Panc1 (cell line): ENCODE measurements around the gene GIMAP1. TPM values are rescaled to one million over a fixed set of nuclear protein-coding genes. Genes with fewer than 3 reads are reported as not detected.

Experiments used
- ATAC-seq: fragments of 200-7000 bp; cut with Tn5 transposase; 2 replicates; pipeline ENCODE4 v1.9.1; 2020; ENCODE audit warnings: mild to moderate bottlenecking, moderate library complexity
- BruUV-seq: library from RNA; stranded (reverse); fragments of 400-500 nt; replicated peaks from 2 replicates; lab custom pipeline; 2021; lab: Mats Ljungman, UMichigan
- CTCF ChIA-PET: fragments of 300-600 bp; sonication (Branson Sonifier 250); formaldehyde crosslinking; loops from one replicate; lab custom pipeline; 2022; ENCODE audit warnings: antibody characterized with exemption; lab: Charles Lee
- POLR2A ChIA-PET: fragments of 300-600 bp; sonication (Branson Sonifier 250); formaldehyde crosslinking; loops from one replicate; lab custom pipeline; 2022; ENCODE audit warnings: antibody characterized with exemption; lab: Charles Lee
- DNase-seq: peaks from one replicate; pipeline ENCODE4 v3.0.0-alpha.2; 2010; ENCODE audit warnings: low read depth, low spot score
- H3K27ac ChIP-seq: 2 replicates; pipeline ENCODE4 v1.5.1; 2011; ENCODE audit warnings: mild to moderate bottlenecking, low read length, inconsistent platforms
- H3K27me3 ChIP-seq: fragments of 200-500 bp; sonication (Bioruptor generic); 2 replicates; pipeline ENCODE4 v1.6.0; 2014; ENCODE audit warnings: low read length, inconsistent platforms; ENCODE audit not compliant: control insufficient read depth, insufficient read depth
- H3K36me3 ChIP-seq: fragments of 200-500 bp; sonication (Bioruptor generic); 2 replicates; pipeline ENCODE4 v1.5.1; 2014; ENCODE audit warnings: inconsistent platforms, mild to moderate bottlenecking, low read length, moderate library complexity; ENCODE audit not compliant: control insufficient read depth, insufficient read depth
- H3K4me1 ChIP-seq: 2 replicates; pipeline ENCODE4 v1.5.1; 2011; ENCODE audit warnings: inconsistent platforms, mild to moderate bottlenecking, low read length, moderate library complexity; ENCODE audit not compliant: control insufficient read depth, insufficient read depth
- H3K4me3 ChIP-seq, 2 experiments: 2 replicates each; pipeline ENCODE4 v1.5.1; 2011 to 2012; ENCODE audit warnings: low read depth in 2 of 2, low read length in 2 of 2, mild to moderate bottlenecking in 2 of 2, inconsistent platforms in 1 of 2, moderate library complexity in 1 of 2
- H3K9me3 ChIP-seq: fragments of 200-500 bp; sonication (Bioruptor generic); 2 replicates; pipeline ENCODE4 v1.5.1; 2014; ENCODE audit warnings: low read depth, mild to moderate bottlenecking, inconsistent platforms, low read length, moderate library complexity; ENCODE audit not compliant: control insufficient read depth, insufficient read depth
- POLR2AphosphoS5 ChIP-seq: IDR thresholded peaks from 2 replicates; pipeline ENCODE4 v1.6.1; 2012; ENCODE audit warnings: mild to moderate bottlenecking, low read depth, low read length, moderate library complexity
- SIN3A ChIP-seq: IDR thresholded peaks from 2 replicates; pipeline ENCODE4 v1.6.1; 2012; ENCODE audit warnings: low read depth, mild to moderate bottlenecking, low read length, moderate library complexity, borderline replicate concordance; ENCODE audit not compliant: insufficient read depth
- TCF7L2 ChIP-seq: IDR thresholded peaks from 2 replicates; pipeline ENCODE4 v1.6.1; 2011; ENCODE audit warnings: mild to moderate bottlenecking, low read depth, low read length, inconsistent platforms
- in situ Hi-C: cut with HindIII; loops from 2 replicates; pipeline ENCODE4 v1.10.0; 2016; ENCODE audit warnings: low sequenced_read_pairs, low pct_unique_long_range_greater_than_20kb
- intact Hi-C: fragments of 100-400 bp; cut with micrococcal nuclease; formaldehyde crosslinking; loops from one replicate; pipeline ENCODE4 v1.10.0; 2022; ENCODE audit not compliant: unreplicated experiment
- total RNA-seq: library from RNA; stranded (reverse); gene quantifications from one replicate; pipeline ENCODE4 v1.2.1, GENCODE V29; 2021; ENCODE audit not compliant: unreplicated experiment
- TF ChIP-seq, protein P1 (sequence below): fragments of 450-650 bp; IDR thresholded peaks from 2 replicates; pipeline ENCODE4 v1.5.1; 2017; ENCODE audit warnings: mild to moderate bottlenecking
- TF ChIP-seq, protein P2 (sequence below), 2 experiments: IDR thresholded peaks; 2 replicates each; pipeline ENCODE4 v1.6.1; 2011 to 2012; ENCODE audit warnings: low read depth in 2 of 2, control low read depth in 1 of 2, low read length in 1 of 2, mild to moderate bottlenecking in 1 of 2, moderate library complexity in 1 of 2; ENCODE audit not compliant: insufficient read depth in 1 of 2

Gene GIMAP1
- total RNA-seq, 1 experiment from 2014 or later, result 0.05 TPM

DNA sequence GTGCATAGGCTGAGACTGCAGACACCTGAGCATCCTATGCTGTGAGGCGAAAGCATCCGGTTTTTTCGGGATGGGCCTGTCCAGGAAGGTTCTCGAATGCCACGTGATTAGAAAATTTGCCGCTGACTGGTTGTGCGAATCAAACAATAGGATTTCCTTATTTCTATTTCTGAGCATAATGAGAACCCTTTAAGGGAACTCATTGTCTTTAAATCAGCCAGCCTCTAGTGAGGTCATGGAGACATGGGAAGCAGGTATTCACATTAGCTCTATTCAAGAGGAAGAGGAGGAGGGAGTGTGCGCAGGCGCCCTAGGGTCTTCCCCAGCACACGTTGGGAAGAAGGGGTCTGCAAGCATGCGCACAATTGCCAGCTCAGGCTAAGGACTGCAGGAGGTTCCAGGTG, 5.6 kb downstream of the GIMAP1 start (continued):
- TF ChIP-seq SIN3A, result no peak

DNA sequence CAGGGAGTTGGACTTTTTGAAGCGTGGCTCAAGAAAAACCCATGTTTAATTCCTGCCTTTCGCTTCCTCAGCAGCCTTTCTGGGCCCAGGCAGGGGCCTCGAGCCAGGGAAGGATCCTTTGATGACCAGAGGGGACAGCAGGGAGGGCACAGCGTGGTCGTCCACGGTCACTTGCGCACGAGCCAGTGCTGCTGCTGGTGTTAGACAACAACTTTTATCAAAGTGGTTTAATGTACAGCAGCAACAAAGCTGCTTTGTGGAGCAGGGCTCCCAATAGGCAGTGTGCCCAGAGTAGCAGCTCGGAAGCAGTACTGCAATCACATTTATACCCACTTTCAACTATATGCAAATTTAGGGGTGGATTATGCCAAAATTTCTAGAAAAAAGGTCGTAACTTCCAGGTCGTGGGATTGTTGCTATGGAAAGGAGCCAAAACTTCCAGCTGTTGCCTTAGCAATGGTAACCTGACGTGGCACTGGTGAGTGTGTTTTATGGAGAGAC, 6.1 kb downstream of the GIMAP1 start:
- intact Hi-C loops, result no loop called here
- POLR2A ChIA-PET, result no interaction called here
- BruUV-seq, result no TSS peak
- no peaks in the 10 kb centered on the region for H3K36me3 ChIP-seq
- in situ Hi-C loops, result no loop called here
- no peaks in the 10 kb centered on the region for H3K9me3 ChIP-seq
- H3K27me3 ChIP-seq, result no peaks in the 10 kb centered on the region; the same call in 1 of the 2 replicates
- no peak overlapping the region for H3K4me3 ChIP-seq
- no peak for ATAC-seq
- H3K4me1 ChIP-seq, result no peaks in the 10 kb centered on the region
- DNase-seq, result no peak
- TF ChIP-seq, protein P1, sequence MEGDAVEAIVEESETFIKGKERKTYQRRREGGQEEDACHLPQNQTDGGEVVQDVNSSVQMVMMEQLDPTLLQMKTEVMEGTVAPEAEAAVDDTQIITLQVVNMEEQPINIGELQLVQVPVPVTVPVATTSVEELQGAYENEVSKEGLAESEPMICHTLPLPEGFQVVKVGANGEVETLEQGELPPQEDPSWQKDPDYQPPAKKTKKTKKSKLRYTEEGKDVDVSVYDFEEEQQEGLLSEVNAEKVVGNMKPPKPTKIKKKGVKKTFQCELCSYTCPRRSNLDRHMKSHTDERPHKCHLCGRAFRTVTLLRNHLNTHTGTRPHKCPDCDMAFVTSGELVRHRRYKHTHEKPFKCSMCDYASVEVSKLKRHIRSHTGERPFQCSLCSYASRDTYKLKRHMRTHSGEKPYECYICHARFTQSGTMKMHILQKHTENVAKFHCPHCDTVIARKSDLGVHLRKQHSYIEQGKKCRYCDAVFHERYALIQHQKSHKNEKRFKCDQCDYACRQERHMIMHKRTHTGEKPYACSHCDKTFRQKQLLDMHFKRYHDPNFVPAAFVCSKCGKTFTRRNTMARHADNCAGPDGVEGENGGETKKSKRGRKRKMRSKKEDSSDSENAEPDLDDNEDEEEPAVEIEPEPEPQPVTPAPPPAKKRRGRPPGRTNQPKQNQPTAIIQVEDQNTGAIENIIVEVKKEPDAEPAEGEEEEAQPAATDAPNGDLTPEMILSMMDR, result no peak
- TF ChIP-seq, protein P2, sequence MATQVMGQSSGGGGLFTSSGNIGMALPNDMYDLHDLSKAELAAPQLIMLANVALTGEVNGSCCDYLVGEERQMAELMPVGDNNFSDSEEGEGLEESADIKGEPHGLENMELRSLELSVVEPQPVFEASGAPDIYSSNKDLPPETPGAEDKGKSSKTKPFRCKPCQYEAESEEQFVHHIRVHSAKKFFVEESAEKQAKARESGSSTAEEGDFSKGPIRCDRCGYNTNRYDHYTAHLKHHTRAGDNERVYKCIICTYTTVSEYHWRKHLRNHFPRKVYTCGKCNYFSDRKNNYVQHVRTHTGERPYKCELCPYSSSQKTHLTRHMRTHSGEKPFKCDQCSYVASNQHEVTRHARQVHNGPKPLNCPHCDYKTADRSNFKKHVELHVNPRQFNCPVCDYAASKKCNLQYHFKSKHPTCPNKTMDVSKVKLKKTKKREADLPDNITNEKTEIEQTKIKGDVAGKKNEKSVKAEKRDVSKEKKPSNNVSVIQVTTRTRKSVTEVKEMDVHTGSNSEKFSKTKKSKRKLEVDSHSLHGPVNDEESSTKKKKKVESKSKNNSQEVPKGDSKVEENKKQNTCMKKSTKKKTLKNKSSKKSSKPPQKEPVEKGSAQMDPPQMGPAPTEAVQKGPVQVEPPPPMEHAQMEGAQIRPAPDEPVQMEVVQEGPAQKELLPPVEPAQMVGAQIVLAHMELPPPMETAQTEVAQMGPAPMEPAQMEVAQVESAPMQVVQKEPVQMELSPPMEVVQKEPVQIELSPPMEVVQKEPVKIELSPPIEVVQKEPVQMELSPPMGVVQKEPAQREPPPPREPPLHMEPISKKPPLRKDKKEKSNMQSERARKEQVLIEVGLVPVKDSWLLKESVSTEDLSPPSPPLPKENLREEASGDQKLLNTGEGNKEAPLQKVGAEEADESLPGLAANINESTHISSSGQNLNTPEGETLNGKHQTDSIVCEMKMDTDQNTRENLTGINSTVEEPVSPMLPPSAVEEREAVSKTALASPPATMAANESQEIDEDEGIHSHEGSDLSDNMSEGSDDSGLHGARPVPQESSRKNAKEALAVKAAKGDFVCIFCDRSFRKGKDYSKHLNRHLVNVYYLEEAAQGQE (IDR thresholded peaks at IDR 0.05; ENCODE audit: insufficient read depth in 1 of 2, low read depth in 2 of 2, low read length in 1 of 2), result no peak
- no peak for TF ChIP-seq POLR2AphosphoS5
- TF ChIP-seq SIN3A, result no peak
- TF ChIP-seq TCF7L2, result no peak
- no peak overlapping the region for H3K27ac ChIP-seq
- CTCF ChIA-PET, result no interaction called here

DNA sequence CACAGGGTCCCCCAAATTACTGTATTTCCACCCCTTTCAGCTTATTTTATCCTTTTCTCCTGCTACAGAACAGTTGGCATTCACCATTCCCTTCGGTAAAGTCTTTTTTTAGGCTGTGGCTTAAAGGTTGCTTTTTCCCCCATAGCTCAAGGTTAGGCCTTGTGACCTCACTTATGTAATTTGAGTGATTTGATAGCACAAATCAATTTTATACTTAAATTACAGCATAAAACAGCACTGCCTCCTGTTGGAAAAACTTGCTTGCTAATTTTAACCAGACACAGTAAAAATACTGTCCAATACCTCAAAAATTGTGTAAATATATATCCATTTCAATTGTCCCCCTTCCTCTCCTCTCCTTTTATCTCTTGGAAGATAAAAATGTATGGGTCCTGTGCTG, 7.1 kb downstream of the GIMAP1 start:
- in situ Hi-C loops (no loop called here), intact Hi-C loops (no loop called here)
- Histone ChIP-seq H3K4me3 (no peak overlapping the region), H3K36me3 (no peaks in the 10 kb centered on the region), H3K9me3 (peaks cover under 1% of the 10 kb centered on the region; the same call in 1 of the 2 replicates), H3K4me1 (no peaks in the 10 kb centered on the region), H3K27me3 (no peaks in the 10 kb centered on the region; the same call in 1 of the 2 replicates), H3K27ac (no peak overlapping the region)
- no peak for DNase-seq
- no peak for ATAC-seq
- no peak for TF ChIP-seq TCF7L2
- TF ChIP-seq, protein P1, result no peak
- TF ChIP-seq SIN3A, result no peak
- TF ChIP-seq, protein P2 (IDR thresholded peaks at IDR 0.05; ENCODE audit: insufficient read depth in 1 of 2, low read depth in 2 of 2, low read length in 1 of 2), result no peak
- TF ChIP-seq POLR2AphosphoS5, result no peak
- ChIA-PET CTCF (no interaction called here), POLR2A (no interaction called here)
- BruUV-seq, result no TSS peak
